Breast epithelium (tissue), 3 donors: Measurements from ENCODE around the gene USP1.

Source experiments
- CTCF ChIP-seq, 3 donors: fragments of 450-650 bp; IDR thresholded peaks; one replicate each; pipeline ENCODE4 v1.5.1; 2016 to 2017; ENCODE audit warnings: antibody characterized with exemption in 3 of 3, mild to moderate bottlenecking in 3 of 3, moderate library complexity in 3 of 3
- POLR2A ChIP-seq: fragments of 450-650 bp; IDR thresholded peaks from one replicate; pipeline ENCODE4 v1.6.1; 2016; ENCODE audit warnings: antibody characterized with exemption, mild to moderate bottlenecking, moderate library complexity

- no peak for TF ChIP-seq POLR2A
- no peak for TF ChIP-seq CTCF (IDR thresholded peaks at IDR 0.05)
Observed at GRCh38 chr1:62389531-62389930, 47.3 kb upstream of the USP1 start.
